Measurements from ENCODE around the gene S100A16. TPM values are rescaled to one million over a fixed set of nuclear protein-coding genes. Genes with fewer than 3 reads are reported as not detected.
"Not testable (repeated sequence)": the region's sequence is repeated elsewhere in the genome, so short reads cannot be mapped to it uniquely, and the experiment has no call there.

Gene S100A16
- total RNA-seq, 1 donor from 2014 or later = 42.2 TPM

GRCh38 chr1:153599847-153600246 lies 13.1 kb downstream of the S100A16 start:
- DNase-seq (no peak), ATAC-seq (no peak)
- intact Hi-C loops (cut with micrococcal nuclease) = no loop called here

- DNase-seq (no peak), ATAC-seq (peak; percentile 53)
- intact Hi-C loops (cut with micrococcal nuclease) = no loop called here
Measured at GRCh38 chr1:153598309-153599172, 14.4 kb downstream of the S100A16 start.

GRCh38 chr1:153597206-153597605 lies 15.7 kb downstream of the S100A16 start:
- ATAC-seq (no peak), DNase-seq (no peak)
- intact Hi-C loops (cut with micrococcal nuclease) = no loop called here

- intact Hi-C loops (cut with micrococcal nuclease) = no loop called here
- DNase-seq (no peak), ATAC-seq (no peak)
Measured at GRCh38 chr1:153592748-153593147, 20.2 kb downstream of the S100A16 start.

GRCh38 chr1:153588482-153588881 lies 24.5 kb downstream of the S100A16 start:
- ATAC-seq (no peak), DNase-seq (no peak)
- intact Hi-C loops (cut with micrococcal nuclease) = no loop called here

- ATAC-seq; DNase-seq; intact Hi-C loops (cut with micrococcal nuclease): not testable (repeated sequence)
Measured at GRCh38 chr1:153588033-153588432, 24.9 kb downstream of the S100A16 start.

- ATAC-seq (peak; percentile 71), DNase-seq (no peak)
- intact Hi-C loops (cut with micrococcal nuclease) = no loop called here
Measured at GRCh38 chr1:153587314-153587713, 25.6 kb downstream of the S100A16 start.

- intact Hi-C loops (cut with micrococcal nuclease) = no loop called here
- ATAC-seq = no peak
- no peak for DNase-seq
Measured at GRCh38 chr1:153586347-153586746, 26.6 kb downstream of the S100A16 start.

- ATAC-seq (no peak), DNase-seq (no peak)
- intact Hi-C loops (cut with micrococcal nuclease) = no loop called here
Measured at GRCh38 chr1:153585006-153585405, 27.9 kb downstream of the S100A16 start.

GRCh38 chr1:153583976-153584375 lies 29.0 kb downstream of the S100A16 start:
- DNase-seq (no peak), ATAC-seq (no peak)
- intact Hi-C loops (cut with micrococcal nuclease) = no loop called here

- intact Hi-C loops (cut with micrococcal nuclease); DNase-seq; ATAC-seq: not testable (repeated sequence)
Measured at GRCh38 chr1:153583514-153583913, 29.4 kb downstream of the S100A16 start.

- intact Hi-C loops (cut with micrococcal nuclease); ATAC-seq; DNase-seq: not testable (repeated sequence)
Measured at GRCh38 chr1:153582836-153583235, 30.1 kb downstream of the S100A16 start.

- intact Hi-C loops (cut with micrococcal nuclease) = no loop called here
- no peak for DNase-seq
- ATAC-seq = no peak
Measured at GRCh38 chr1:153578936-153579335, 34.0 kb downstream of the S100A16 start.

- DNase-seq (no peak), ATAC-seq (no peak)
- intact Hi-C loops (cut with micrococcal nuclease) = no loop called here
Measured at GRCh38 chr1:153578490-153578889, 34.4 kb downstream of the S100A16 start.

GRCh38 chr1:153577624-153578051 lies 35.3 kb downstream of the S100A16 start:
- DNase-seq = no peak
- peak; percentile 28 for ATAC-seq
- intact Hi-C loops (cut with micrococcal nuclease) = no loop called here

GRCh38 chr1:153577138-153577537 lies 35.8 kb downstream of the S100A16 start:
- DNase-seq (no peak), ATAC-seq (no peak)
- intact Hi-C loops (cut with micrococcal nuclease) = no loop called here

- ATAC-seq; DNase-seq; intact Hi-C loops (cut with micrococcal nuclease): not testable (repeated sequence)
Measured at GRCh38 chr1:153575497-153575896, 37.4 kb downstream of the S100A16 start.

GRCh38 chr1:153575081-153575491 lies 37.9 kb downstream of the S100A16 start:
- intact Hi-C loops (cut with micrococcal nuclease); ATAC-seq; DNase-seq: not testable (repeated sequence)

- ATAC-seq = no peak
- DNase-seq = no peak
- intact Hi-C loops (cut with micrococcal nuclease) = no loop called here
Measured at GRCh38 chr1:153573351-153573750, 39.6 kb downstream of the S100A16 start.

- ATAC-seq (peak; percentile 89), DNase-seq (peak; percentile 87)
- intact Hi-C loops (cut with micrococcal nuclease) = no loop called here
Measured at GRCh38 chr1:153572569-153573015, 40.3 kb downstream of the S100A16 start.

- DNase-seq (no peak), ATAC-seq (no peak)
- intact Hi-C loops (cut with micrococcal nuclease) = no loop called here
Measured at GRCh38 chr1:153571706-153572105, 41.2 kb downstream of the S100A16 start.
